Left cardiac atrium (tissue), 4 donors: Measurements from ENCODE around the gene PIP5K1C. TPM values are rescaled to one million over a fixed set of nuclear protein-coding genes. Genes with fewer than 3 reads are reported as not detected.
"Not testable (repeated sequence)": the region's sequence is repeated elsewhere in the genome, so short reads cannot be mapped to it uniquely, and the experiment has no call there.

Experiments used
- ATAC-seq, 2 donors: fragments of 200-7000 bp; cut with Tn5 transposase; one replicate each; pipeline ENCODE4 v1.9.1; 2020; ENCODE audit warnings: mild to moderate bottlenecking in 2 of 2, moderate library complexity in 2 of 2
- DNase-seq: peaks from one replicate; pipeline ENCODE4 v3.0.0-alpha.2; 2020
- intact Hi-C, 2 donors: fragments of 100-400 bp; cut with DNase I; formaldehyde crosslinking; loops; one replicate each; pipeline versions ENCODE4 v1.14.1 to v1.15.1; 2022 to 2023
- total RNA-seq, 2 donors: library from RNA; stranded (reverse); fragmentation: NEBNext Ultra II Directional; extraction: Animal tissue kit (Norgen Biotek cat#: 25700); gene quantifications; one replicate each; pipeline ENCODE4 v1.2.1, GENCODE V29; 2021
- donor health status: DM: no; HTN: yes; CAD: no.
- donor health status: DM: no; HTN: yes; CAD: no; lungs with severe emphysema.
- donor health status: DM: yes; HTN: yes; CAD: no.
- donor health status: Dilated cardiomyopathy.

The PIP5K1C gene
- total RNA-seq, 2 donors from 2014 or later: 36.6 to 44.3 TPM

- intact Hi-C loops: no loop called here
- ATAC-seq (peak in 1 of 2 donors; percentile 8), DNase-seq (no peak)
Observed at GRCh38 chr19:3638208-3639193, 61.8 kb downstream of the PIP5K1C start.

GRCh38 chr19:3637621-3638020, 62.6 kb downstream of the PIP5K1C start:
- intact Hi-C loops: no loop called here
- ATAC-seq: no peak
- DNase-seq: no peak

GRCh38 chr19:3636962-3637361, 63.3 kb downstream of the PIP5K1C start:
- ATAC-seq: no peak
- no peak for DNase-seq
- intact Hi-C loops: no loop called here

- intact Hi-C loops: no loop called here
- ATAC-seq (no peak), DNase-seq (no peak)
Observed at GRCh38 chr19:3636506-3636905, 63.8 kb downstream of the PIP5K1C start.

- intact Hi-C loops: no loop called here
- no peak for DNase-seq
Observed at GRCh38 chr19:3634496-3635045, 65.7 kb downstream of the PIP5K1C start.

GRCh38 chr19:3633559-3633988, 66.7 kb downstream of the PIP5K1C start:
- intact Hi-C loops: no loop called here
- ATAC-seq (no peak), DNase-seq (no peak)

More at GRCh38 chr19:3634496-3635045, 65.7 kb downstream of the PIP5K1C start:
- no peak for ATAC-seq

GRCh38 chr19:3632739-3633558, 67.3 kb downstream of the PIP5K1C start:
- ATAC-seq (no peak), DNase-seq (no peak)

GRCh38 chr19:3632098-3632497, 68.2 kb downstream of the PIP5K1C start:
- ATAC-seq (peak in 1 of 2 donors; percentile 4), DNase-seq (no peak)
- intact Hi-C loops: no loop called here

More at GRCh38 chr19:3632739-3633558, 67.3 kb downstream of the PIP5K1C start:
- intact Hi-C loops: no loop called here

- no peak for DNase-seq
- no peak for ATAC-seq
- intact Hi-C loops: no loop called here
Observed at GRCh38 chr19:3631053-3631861, 69.0 kb downstream of the PIP5K1C start.

GRCh38 chr19:3628766-3629165, 71.5 kb downstream of the PIP5K1C start:
- ATAC-seq, DNase-seq, intact Hi-C loops: not testable (repeated sequence)

GRCh38 chr19:3627351-3627723, 72.9 kb downstream of the PIP5K1C start:
- no peak for ATAC-seq
- no peak for DNase-seq
- intact Hi-C loops: no loop called here

GRCh38 chr19:3626473-3627350, 73.6 kb downstream of the PIP5K1C start, which contains the start of gene CACTIN:
CACTIN (minus strand) TSS chr19:3626790; CDS start chr19:3626762, 28 bp downstream.
- DNase-seq (peak; percentile 99), ATAC-seq (peak; percentile 98 to 99)
- intact Hi-C loops: no loop called here

- DNase-seq: no peak
- intact Hi-C loops: no loop called here
- ATAC-seq: peak; percentile 0 to 5
Observed at GRCh38 chr19:3625996-3626472, 74.2 kb downstream of the PIP5K1C start.

- ATAC-seq: no peak
- intact Hi-C loops: no loop called here
- DNase-seq: no peak
Observed at GRCh38 chr19:3623716-3624115, 76.6 kb downstream of the PIP5K1C start.

GRCh38 chr19:3622224-3622623, 78.0 kb downstream of the PIP5K1C start:
- no peak for ATAC-seq
- DNase-seq: no peak
- intact Hi-C loops: no loop called here

GRCh38 chr19:3621689-3622088, 78.6 kb downstream of the PIP5K1C start:
- intact Hi-C loops: no loop called here
- DNase-seq (no peak), ATAC-seq (no peak)

- no peak for DNase-seq
- ATAC-seq: no peak
- intact Hi-C loops: no loop called here
Observed at GRCh38 chr19:3620817-3621547, 79.3 kb downstream of the PIP5K1C start.
